HG03095 (cell line): ENCODE results near the gene GBF1.
"Not testable (repeated sequence)": the region's sequence is repeated elsewhere in the genome, so short reads cannot be mapped to it uniquely, and the experiment has no call there.

Source experiments
- ATAC-seq: cut with Tn5 transposase; IDR thresholded peaks from one replicate; pipeline ENCODE4 v1.9.1; 2021; ENCODE audit warnings: moderate library complexity; ENCODE audit not compliant: unreplicated experiment

GBF1 gene, protein sequence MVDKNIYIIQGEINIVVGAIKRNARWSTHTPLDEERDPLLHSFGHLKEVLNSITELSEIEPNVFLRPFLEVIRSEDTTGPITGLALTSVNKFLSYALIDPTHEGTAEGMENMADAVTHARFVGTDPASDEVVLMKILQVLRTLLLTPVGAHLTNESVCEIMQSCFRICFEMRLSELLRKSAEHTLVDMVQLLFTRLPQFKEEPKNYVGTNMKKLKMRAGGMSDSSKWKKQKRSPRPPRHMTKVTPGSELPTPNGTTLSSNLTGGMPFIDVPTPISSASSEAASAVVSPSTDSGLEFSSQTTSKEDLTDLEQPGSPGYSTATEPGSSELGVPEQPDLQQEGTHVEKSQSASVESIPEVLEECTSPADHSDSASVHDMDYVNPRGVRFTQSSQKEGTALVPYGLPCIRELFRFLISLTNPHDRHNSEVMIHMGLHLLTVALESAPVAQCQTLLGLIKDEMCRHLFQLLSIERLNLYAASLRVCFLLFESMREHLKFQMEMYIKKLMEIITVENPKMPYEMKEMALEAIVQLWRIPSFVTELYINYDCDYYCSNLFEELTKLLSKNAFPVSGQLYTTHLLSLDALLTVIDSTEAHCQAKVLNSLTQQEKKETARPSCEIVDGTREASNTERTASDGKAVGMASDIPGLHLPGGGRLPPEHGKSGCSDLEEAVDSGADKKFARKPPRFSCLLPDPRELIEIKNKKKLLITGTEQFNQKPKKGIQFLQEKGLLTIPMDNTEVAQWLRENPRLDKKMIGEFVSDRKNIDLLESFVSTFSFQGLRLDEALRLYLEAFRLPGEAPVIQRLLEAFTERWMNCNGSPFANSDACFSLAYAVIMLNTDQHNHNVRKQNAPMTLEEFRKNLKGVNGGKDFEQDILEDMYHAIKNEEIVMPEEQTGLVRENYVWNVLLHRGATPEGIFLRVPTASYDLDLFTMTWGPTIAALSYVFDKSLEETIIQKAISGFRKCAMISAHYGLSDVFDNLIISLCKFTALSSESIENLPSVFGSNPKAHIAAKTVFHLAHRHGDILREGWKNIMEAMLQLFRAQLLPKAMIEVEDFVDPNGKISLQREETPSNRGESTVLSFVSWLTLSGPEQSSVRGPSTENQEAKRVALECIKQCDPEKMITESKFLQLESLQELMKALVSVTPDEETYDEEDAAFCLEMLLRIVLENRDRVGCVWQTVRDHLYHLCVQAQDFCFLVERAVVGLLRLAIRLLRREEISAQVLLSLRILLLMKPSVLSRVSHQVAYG (N-terminal part only)

DNA sequence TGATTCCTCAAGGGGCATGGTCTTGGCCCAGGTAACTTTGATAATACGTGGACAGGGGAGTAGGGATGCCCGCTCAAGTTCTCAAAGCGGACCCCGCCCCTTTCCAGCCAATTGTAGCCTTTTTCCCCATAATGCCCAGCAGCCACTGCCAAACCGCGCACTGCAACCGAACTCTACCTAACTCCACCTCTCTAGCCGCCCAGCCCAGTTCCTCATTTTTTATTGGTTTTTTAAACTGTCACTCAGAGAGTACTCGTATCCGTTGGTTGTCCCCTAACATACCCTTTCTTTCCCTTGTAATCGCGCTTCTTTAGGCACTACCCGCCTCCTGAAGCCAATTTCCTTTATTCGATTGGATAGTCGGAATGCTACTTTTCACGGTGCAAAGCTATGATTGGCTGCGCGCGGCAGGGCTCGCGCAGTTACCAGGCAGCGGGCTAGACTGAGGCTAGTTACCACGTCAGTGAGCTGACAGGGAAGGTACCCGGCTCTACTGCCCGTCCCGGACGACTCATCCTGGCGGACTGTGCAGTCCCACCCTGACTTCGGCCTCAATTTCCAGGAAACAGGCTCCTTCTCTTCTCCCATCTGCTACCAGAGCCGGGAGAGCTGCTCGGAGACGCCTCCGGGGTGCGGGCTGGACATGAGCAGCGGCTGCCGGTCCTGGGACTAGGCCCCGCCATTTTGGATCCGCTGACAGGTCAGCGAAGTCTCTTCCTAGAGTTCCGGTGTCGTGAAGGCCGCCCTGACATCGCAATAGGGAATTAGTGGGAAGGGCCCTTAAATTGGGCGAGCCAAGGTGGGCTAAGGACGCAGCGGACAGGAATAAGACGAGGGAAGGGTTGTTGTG lies at the start of gene GBF1:
Gene GBF1 (plus strand): TSS at position 451 of the 850 bp plus-strand sequence. CDS start 13,407 bp downstream, outside the sequence.
- peak; percentile 86 for ATAC-seq

DNA sequence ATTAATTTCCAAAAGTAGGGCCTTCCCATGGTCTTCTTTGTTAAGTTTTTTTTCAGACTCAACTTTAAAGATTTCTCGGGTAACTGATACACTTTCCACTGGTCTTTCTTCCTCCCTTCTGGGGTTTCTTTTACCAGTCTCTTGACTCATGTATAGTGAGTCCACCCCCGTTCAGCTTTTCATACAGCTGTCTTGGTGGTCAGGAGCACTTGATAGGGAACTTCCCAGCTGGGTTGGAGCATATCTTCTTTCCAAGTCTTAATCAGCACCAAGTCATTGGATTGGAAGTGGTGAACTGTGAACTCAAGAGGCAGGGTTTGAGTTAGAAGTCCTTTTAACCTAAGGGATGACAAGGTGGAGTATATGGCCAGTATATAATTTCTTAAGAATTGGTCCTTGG lies 48.4 kb upstream of the GBF1 start:
- ATAC-seq: no peak

DNA sequence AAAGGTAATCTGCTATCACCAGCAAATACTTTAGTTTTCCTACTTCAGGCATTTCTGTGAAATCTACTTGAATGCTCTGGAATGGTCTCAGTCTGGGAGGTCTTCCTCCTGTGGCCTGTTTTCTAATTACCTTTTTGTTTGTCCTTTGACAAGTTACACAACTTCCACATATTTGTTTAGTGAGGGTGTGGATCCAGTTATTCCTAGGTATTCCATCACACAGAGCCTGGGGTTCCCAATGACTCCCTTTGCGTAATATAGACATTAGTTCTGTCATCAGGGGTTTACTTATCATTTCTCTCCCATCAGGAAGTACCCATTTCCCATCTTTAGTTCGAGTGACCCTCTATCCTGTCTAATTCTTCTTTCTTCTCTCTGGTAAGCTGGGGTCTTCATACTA lies 47.3 kb upstream of the GBF1 start:
- no peak for ATAC-seq

DNA sequence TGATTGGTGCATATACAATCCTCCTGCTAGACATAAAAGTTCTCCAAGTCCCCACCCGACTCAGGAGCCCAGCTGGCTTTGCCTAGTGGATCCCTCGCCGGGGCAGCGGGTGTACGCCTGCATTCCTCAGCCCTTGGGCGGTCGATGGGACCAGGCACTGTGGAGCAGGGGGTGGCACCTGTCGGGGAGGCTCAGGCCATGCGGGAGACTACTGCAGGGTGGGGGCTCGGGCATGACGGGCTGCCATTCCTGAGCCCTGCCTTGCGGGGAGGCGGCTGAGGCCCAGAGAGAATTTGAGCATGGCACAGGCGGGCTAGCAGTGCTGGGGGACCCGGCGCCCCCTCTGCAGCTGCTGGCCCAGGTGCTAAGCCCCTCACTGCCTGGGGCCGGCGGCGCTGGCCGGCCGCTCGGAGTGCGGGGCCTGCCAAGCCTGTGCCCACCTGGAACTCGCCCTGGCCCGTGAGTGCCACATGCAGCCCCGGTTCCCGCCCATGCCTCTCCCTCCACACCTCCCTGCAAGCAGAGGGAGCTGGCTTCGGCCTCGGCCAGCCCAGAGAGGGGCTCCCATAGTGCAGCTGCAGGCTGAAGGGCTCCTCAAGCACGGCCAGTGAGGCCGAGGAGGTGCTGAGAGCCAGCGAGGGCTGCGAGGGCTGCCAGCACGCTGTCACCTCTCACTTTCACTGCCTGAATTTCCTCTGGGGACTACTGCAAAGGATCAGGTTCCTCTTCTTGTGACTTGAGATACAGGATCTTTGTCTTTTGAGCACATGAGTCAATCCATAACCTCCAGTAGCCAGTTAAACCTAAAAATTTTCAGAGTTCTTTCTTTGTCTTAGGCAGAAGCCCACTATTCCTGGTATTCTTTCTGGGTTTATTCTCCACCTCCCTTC lies 44.3 kb upstream of the GBF1 start:
- ATAC-seq: no peak

DNA sequence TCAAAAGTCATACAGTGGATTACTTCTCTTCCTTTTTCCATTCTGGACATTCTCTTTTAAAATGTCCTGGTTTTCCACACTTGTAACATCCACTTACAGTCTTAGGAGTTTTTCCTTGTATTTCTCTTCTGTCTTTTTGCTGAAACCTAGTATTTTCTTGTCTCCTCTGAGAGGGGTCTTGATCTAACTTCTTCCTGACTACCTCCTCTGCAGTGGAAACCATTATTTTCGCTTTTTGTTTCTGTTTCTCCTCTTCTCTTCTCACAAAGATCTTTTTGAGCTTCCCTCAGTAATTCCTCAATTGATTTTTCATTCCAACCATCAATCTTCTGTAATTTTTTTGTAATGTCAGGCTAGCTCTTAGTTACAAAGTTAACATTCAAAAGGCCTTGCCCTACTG lies 42.9 kb upstream of the GBF1 start:
- ATAC-seq: no peak

DNA sequence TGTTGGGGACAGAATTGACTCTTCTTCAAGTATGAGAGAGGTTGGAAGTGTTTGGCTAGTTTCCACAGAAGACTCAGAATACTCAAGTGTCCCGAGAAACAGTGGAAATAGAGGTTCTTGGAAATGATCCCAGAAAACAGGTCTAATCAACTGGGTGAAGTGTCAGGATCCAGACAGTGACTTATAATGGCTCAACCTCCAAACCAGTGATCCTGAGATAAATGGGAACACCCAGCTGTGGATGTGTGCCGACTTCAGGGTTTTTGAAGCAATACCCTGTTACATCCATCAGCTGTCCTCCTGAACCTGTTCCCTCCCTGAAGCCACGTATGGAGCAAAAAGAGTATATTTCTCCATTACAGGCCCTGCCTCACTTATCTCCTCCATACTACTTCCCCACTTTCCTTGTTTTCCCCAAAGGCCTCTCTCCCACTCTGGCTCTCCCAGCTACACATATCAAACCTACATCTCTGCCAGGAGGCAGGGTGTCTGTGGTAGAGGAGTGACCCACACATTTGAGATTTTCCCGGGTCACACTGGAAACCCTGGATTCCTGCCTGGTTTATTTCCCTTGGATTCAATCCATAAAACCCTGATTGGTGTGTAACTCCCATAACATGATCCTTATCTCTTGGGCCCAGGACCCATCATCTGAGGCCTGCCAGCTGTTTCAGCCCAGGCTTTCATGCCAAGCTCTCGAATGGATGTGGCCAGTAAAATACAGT lies 36.9 kb upstream of the GBF1 start:
- no peak for ATAC-seq

DNA sequence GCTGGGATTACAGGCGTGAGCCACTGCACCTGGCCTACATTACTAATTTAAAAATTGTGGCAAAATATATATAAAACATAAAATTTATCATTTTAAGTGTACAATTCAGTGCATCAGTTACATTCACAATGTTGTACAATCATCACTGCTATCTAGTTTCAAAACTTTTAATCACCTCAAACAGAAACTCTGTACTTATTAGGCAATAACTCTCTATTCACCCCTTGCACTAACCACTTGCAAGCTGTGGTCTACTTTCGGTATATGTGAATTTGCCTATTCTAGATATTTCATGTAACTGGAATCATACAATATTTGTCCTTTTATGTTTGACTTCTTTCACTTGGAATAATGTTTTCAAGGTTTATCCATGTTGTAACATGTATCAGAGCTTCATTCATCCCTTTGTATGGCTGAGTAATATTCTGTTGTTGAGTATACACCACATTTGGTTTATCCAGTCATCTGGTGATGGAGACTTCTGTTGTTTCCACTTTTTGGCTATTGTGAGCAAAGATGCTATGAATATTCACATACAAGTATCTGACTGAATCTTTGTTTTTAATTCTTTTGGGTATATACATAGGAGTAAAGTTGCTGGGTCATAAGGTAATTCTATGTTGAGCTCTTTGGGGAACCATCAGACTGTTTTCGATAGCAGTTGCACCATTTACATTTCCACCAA lies 33.6 kb upstream of the GBF1 start:
- no peak for ATAC-seq

DNA sequence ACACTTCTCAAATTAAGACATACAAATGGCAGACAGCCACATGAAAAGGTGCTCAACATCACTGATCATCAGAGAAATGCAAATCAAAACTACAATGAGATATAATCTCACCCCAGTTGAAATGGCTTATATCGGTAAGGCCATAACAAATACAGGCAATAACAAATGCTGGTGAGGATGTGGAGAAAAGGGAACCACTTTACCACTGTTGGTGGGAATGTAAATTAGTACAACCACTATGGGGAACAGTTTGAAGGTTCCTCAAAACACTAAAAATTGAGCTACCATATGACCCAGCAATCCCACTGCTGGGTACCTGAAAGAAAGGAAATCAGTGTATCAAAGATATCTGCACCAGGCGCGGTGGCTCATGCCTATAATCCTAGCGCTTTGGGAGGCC lies 31.7 kb upstream of the GBF1 start:
- ATAC-seq: not testable (repeated sequence)

DNA sequence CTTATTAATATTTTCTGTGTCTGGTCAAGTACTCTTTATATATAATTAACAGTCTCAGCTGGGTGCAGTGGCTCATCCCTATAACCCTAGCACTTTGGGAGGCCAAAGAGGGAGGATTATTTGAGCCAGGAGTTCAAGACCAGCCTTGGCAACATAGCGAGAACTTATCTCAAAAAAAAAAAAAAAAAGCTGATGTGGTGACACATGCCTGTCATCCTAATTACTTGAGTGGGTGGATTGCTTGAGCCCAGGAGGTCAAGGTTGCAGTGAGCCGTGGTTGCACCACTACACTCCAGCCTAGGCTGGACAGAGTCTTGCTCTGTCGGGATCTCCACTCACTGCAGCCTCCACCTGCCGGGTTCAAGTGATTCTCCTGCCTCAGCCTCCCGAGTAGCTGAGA lies 26.0 kb upstream of the GBF1 start:
- no peak for ATAC-seq

DNA sequence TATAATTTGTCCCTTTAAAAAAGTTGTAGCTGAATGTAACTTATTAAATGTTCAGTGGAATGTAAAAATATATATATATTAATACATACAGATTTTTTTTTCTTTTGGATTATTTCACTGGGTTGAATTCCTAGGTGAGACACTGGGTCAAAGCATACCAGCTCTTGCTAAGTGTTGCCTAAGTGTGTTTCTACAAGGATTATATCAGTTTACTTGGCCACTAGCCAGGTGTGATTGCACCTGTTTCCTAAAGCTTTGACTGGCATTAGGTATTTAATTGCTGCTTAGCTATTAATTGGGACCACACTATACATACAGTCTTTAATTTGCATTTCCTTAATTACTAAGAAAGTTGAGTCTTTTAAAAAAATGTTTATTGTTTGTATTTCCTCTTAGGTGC lies 24.7 kb upstream of the GBF1 start:
- ATAC-seq: no peak

DNA sequence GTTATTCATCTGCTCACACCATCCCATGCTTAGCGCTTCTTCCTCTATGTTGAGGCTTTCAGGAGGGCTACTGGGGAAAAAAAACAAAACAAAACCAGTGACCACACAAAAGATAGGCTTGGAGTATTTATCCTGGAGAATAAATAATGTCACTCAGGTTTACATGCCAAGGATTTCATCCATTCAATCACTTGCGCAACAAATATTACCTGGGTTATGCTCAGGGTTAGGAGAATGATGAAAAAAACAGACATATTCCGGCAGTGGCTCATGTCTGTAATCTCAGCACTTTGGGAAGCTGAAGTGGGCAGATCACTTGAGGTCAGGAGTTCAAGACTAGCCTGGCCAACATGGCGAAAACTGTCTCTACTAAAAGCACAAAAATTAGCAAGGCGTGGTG lies 22.5 kb upstream of the GBF1 start:
- ATAC-seq: no peak

DNA sequence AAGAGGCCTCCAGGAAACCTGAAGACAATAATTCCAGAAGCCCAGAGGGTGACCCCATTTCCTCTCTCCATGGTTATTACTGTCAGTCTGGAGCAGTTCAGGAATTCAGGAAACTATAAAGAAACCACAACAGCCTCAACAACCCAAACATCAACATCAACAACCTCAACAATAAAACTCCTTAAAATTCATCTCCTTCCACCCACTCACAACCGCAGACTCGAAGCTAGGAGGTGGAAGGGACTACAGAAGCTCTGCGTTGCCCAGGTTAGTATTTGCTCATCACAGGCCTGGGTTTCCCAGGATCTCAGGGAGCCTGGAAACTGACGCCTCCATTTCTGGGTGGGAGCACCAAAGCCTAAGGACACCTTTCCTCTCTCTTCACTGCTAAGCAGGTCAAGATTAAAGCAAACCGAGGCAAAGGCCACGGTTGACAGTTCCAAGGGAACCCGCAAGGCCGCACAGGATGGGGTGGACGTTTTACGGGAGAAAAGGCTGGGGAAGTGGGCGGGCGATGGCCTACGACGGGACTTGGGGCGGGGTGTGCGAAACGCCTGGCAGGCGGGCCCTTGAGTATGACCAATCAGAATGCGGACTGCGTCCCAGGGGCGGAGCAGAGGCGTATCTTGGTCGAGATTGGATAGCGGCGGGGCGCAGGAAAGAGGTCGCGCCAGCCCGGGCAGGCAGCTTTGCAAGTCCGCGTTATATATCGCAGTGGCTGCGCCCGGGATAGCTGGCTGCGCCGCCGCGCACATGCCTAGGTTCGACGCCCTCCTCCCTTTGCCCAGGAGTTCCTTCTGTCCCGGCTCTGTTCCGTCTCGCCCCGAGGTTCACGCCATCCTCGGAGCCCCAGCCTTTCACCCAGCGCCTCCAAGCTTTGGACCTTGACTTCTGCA lies 19.4 kb upstream of the GBF1 start, which contains the start of gene ELOVL3:
Gene ELOVL3 (plus strand): TSS at position 654 of the 896 bp plus-strand sequence. CDS start 250 bp downstream, outside the sequence.
- peak; percentile 81 for ATAC-seq

DNA sequence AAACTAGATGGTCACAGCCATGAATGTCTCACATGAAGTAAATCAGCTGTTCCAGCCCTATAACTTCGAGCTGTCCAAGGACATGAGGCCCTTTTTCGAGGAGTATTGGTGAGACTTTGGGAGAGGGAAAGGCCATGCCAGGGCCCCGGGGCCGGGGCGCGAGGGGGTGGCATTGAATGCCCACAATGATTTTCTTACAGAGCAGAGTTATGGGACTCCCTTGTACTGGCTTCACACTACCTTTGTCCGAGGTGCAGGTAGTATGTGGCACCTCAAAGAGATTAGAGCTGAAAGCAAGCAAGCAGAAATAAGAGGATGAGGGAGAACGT lies 18.8 kb upstream of the GBF1 start:
- no peak for ATAC-seq

DNA sequence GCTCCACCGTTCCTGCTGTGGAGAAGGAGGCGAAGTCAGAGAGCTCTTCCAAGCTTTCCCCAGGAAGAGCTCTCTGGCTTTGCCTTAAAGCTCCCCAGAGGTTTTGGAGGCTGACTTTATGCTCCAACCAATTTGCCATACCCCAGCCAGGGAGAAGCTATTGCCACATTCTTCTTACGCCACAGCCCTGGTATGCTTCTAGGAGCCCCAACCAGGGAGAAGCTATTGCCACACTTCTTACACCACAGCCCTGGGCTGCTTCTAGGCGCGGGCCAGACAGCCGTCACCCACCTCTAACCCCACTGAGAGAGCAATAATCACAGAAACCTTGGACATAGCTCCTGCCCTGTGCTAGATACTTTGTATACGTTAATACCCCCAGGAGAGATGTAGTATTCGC lies 18.3 kb upstream of the GBF1 start:
- no peak for ATAC-seq

DNA sequence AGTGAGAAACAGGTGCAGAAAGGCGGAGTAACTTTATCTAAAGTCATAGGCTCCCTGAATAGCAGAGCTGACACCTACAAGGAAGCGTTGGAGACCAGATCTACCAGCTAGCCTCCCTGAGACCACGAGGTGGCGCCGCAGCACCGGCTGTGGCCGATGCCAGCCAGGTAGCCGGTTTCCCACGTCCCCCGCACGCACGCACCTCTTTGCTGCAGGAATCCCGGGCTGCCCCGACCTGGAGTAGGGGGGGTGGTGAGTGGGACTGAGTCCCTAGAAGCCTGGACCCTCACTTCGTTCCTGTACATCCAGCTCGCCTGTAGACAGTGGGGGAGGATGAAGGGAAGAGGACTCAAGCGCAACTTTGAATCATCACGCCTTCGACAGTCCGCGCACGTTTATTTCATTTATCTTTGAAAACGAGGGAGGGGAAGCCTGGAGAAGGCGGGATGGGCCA lies 15.5 kb upstream of the GBF1 start:
- no peak for ATAC-seq

DNA sequence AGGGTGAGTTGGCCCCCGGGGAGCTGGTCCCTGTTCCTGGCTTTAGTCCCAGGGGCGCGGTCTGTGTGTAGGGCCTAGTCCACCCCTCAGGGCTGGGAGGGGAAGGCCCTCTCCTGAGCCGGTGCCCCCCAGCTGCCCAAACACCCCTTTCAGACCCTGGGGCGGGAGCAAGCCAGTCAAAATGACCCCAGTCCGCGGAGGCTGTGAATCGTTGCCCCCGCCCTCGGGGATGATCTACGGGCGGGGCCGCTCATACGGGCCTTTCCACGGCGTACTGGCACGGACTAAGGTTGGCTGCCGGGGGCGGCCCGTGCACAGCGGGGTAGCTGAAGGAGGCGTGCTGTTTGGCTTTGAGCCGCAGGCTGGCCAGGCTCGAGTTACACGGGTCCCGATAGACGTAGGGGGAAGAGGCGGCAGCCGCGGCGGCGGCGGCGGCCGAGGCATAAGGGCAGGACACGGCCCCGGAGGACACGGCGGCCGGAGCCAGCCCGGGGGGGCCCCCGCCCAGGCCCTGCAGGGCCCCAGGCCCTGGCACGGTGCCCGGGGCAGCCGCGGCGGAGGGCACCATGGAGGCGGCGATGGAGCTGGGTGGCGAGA lies 15.0 kb upstream of the GBF1 start:
- ATAC-seq: no peak
